ENCODE measurements around the gene EP300.
"Not testable (repeated sequence)": the region's sequence is repeated elsewhere in the genome, so short reads cannot be mapped to it uniquely, and the experiment has no call there.

EP300 gene

GRCh38 chr22:41092023-41092817 is at the start of gene EP300:
TSS of gene EP300 (plus strand) at chr22:41092592. CDS start at chr22:41093005, 413 bp downstream.
- peak; percentile 69 to 96 (median 74) for DNase-seq
- intact Hi-C loops (cut with DNase I) = loop anchor here (5.0 kb wide), 2 partner anchors 105 to 195 kb away; partner anchors contain the start of gene RANGAP1

- no peak for DNase-seq
- intact Hi-C loops (cut with DNase I) = no loop called here
Measured at GRCh38 chr22:41043722-41044121, 48.7 kb upstream of the EP300 start.

GRCh38 chr22:41045575-41045974 is 46.8 kb upstream of the EP300 start:
- intact Hi-C loops (cut with DNase I) = not testable (repeated sequence)
- peak in 1 of 10 donors; percentile 5 for DNase-seq

- intact Hi-C loops (cut with DNase I) = no loop called here
- peak in 2 of 10 donors; percentile 22 to 42 for DNase-seq
Measured at GRCh38 chr22:41047801-41048211, 44.6 kb upstream of the EP300 start.

- DNase-seq = peak in 2 of 10 donors; percentile 19 to 29
- intact Hi-C loops (cut with DNase I) = not testable (repeated sequence)
Measured at GRCh38 chr22:41048345-41048744, 44.0 kb upstream of the EP300 start.

GRCh38 chr22:41048791-41049717 is 43.3 kb upstream of the EP300 start:
- intact Hi-C loops (cut with DNase I) = no loop called here
- DNase-seq = peak in 7 of 10 donors; percentile 15 to 89 (median 45)

GRCh38 chr22:41049795-41050194 is 42.6 kb upstream of the EP300 start:
- DNase-seq = peak in 2 of 10 donors; percentile 1 to 33
- intact Hi-C loops (cut with DNase I) = not testable (repeated sequence)

- DNase-seq = no peak
- intact Hi-C loops (cut with DNase I) = no loop called here
Measured at GRCh38 chr22:41050883-41051282, 41.5 kb upstream of the EP300 start.

- intact Hi-C loops (cut with DNase I) = no loop called here
- peak in 2 of 10 donors; percentile 16 to 22 for DNase-seq
Measured at GRCh38 chr22:41052661-41053490, 39.5 kb upstream of the EP300 start.

GRCh38 chr22:41057076-41057475 is 35.3 kb upstream of the EP300 start:
- intact Hi-C loops (cut with DNase I) = no loop called here
- no peak for DNase-seq

- intact Hi-C loops (cut with DNase I) = no loop called here
- peak in 1 of 10 donors; percentile 13 for DNase-seq
Measured at GRCh38 chr22:41062146-41062545, 30.2 kb upstream of the EP300 start.

GRCh38 chr22:41064326-41064725 is 28.1 kb upstream of the EP300 start:
- peak in 1 of 10 donors; percentile 66 for DNase-seq
- intact Hi-C loops (cut with DNase I) = not testable (repeated sequence)

GRCh38 chr22:41066341-41066740 is 26.1 kb upstream of the EP300 start:
- intact Hi-C loops (cut with DNase I) = not testable (repeated sequence)
- DNase-seq = peak in 1 of 10 donors; percentile 61

- intact Hi-C loops (cut with DNase I) = not testable (repeated sequence)
- peak in 1 of 10 donors; percentile 24 for DNase-seq
Measured at GRCh38 chr22:41067968-41068367, 24.4 kb upstream of the EP300 start.

GRCh38 chr22:41070665-41071331 is 21.6 kb upstream of the EP300 start:
- intact Hi-C loops (cut with DNase I) = no loop called here
- peak in 2 of 10 donors; percentile 17 for DNase-seq

GRCh38 chr22:41074061-41074460 is 18.3 kb upstream of the EP300 start:
- DNase-seq = peak in 2 of 10 donors; percentile 52 to 75
- intact Hi-C loops (cut with DNase I) = no loop called here

GRCh38 chr22:41074466-41074865 is 17.9 kb upstream of the EP300 start:
- peak in 2 of 10 donors; percentile 59 to 66 for DNase-seq
- intact Hi-C loops (cut with DNase I) = no loop called here

- intact Hi-C loops (cut with DNase I) = no loop called here
Measured at GRCh38 chr22:41074941-41075710, 17.3 kb upstream of the EP300 start.

GRCh38 chr22:41075946-41076345 is 16.4 kb upstream of the EP300 start:
- intact Hi-C loops (cut with DNase I) = no loop called here
- DNase-seq = peak in 2 of 10 donors; percentile 26 to 38

More at GRCh38 chr22:41074941-41075710, 17.3 kb upstream of the EP300 start:
- peak in 2 of 10 donors; percentile 62 to 76 for DNase-seq

All from posterior cingulate gyrus (tissue), 11 donors.